Measurements from ENCODE around the gene FYB1.
A peak's percentile ranks its signal among the peaks of the same experiment; 100 is the strongest.

The FYB1 gene

GRCh38 chr5:39132128-39132447 lies 87.3 kb downstream of the FYB1 start:
- DNase-seq: peak in 7 of 10 donors; percentile 14 to 77 (median 44)
- intact Hi-C loops (cut with DNase I): no loop called here

GRCh38 chr5:39131210-39132127 lies 87.9 kb downstream of the FYB1 start:
- intact Hi-C loops (cut with DNase I): no loop called here
- DNase-seq: no peak

- intact Hi-C loops (cut with DNase I): no loop called here
Measured at GRCh38 chr5:39130716-39131115, 88.6 kb downstream of the FYB1 start.

GRCh38 chr5:39121922-39122321 lies 97.4 kb downstream of the FYB1 start:
- DNase-seq: no peak
- intact Hi-C loops (cut with DNase I): no loop called here

More at GRCh38 chr5:39130716-39131115, 88.6 kb downstream of the FYB1 start:
- no peak for DNase-seq

GRCh38 chr5:39121315-39121714 lies 98.0 kb downstream of the FYB1 start:
- intact Hi-C loops (cut with DNase I): no loop called here
- DNase-seq: no peak

GRCh38 chr5:39120052-39120420 lies 99.3 kb downstream of the FYB1 start:
- no peak for DNase-seq
- intact Hi-C loops (cut with DNase I): no loop called here

GRCh38 chr5:39119404-39120051 lies 99.8 kb downstream of the FYB1 start:
- no peak for DNase-seq
- intact Hi-C loops (cut with DNase I): no loop called here

GRCh38 chr5:39118638-39119037 lies 100.7 kb downstream of the FYB1 start:
- DNase-seq: no peak

GRCh38 chr5:39117401-39117800 lies 102.0 kb downstream of the FYB1 start:
- no peak for DNase-seq
- intact Hi-C loops (cut with DNase I): no loop called here

More at GRCh38 chr5:39118638-39119037, 100.7 kb downstream of the FYB1 start:
- intact Hi-C loops (cut with DNase I): no loop called here

GRCh38 chr5:39116344-39117170 lies 102.8 kb downstream of the FYB1 start:
- DNase-seq: no peak
- intact Hi-C loops (cut with DNase I): no loop called here

GRCh38 chr5:39115644-39116343 lies 103.6 kb downstream of the FYB1 start:
- no peak for DNase-seq
- intact Hi-C loops (cut with DNase I): no loop called here

GRCh38 chr5:39114155-39114554 lies 105.2 kb downstream of the FYB1 start:
- intact Hi-C loops (cut with DNase I): no loop called here

GRCh38 chr5:39113354-39113953 lies 105.9 kb downstream of the FYB1 start:
- no peak for DNase-seq
- intact Hi-C loops (cut with DNase I): no loop called here

More at GRCh38 chr5:39114155-39114554, 105.2 kb downstream of the FYB1 start:
- DNase-seq: no peak

GRCh38 chr5:39109606-39110005 lies 109.8 kb downstream of the FYB1 start:
- no peak for DNase-seq
- intact Hi-C loops (cut with DNase I): no loop called here

- DNase-seq: peak in 1 of 10 donors; percentile 17
- intact Hi-C loops (cut with DNase I): no loop called here
Measured at GRCh38 chr5:39108987-39109386, 110.4 kb downstream of the FYB1 start.

- DNase-seq: no peak
- intact Hi-C loops (cut with DNase I): no loop called here
Measured at GRCh38 chr5:39107350-39107749, 112.0 kb downstream of the FYB1 start.

GRCh38 chr5:39106322-39106721 lies 113.0 kb downstream of the FYB1 start:
- intact Hi-C loops (cut with DNase I): no loop called here
- DNase-seq: no peak

GRCh38 chr5:39104221-39104620 lies 115.1 kb downstream of the FYB1 start:
- intact Hi-C loops (cut with DNase I): no loop called here
- no peak for DNase-seq

- intact Hi-C loops (cut with DNase I): no loop called here
Measured at GRCh38 chr5:39102684-39103155, 116.6 kb downstream of the FYB1 start.

GRCh38 chr5:39100851-39101396 lies 118.4 kb downstream of the FYB1 start:
- DNase-seq: peak in 1 of 10 donors; percentile 37
- intact Hi-C loops (cut with DNase I): no loop called here

More at GRCh38 chr5:39102684-39103155, 116.6 kb downstream of the FYB1 start:
- no peak for DNase-seq

Data from posterior cingulate gyrus (tissue), 11 donors.